HepG2 (cell line): Measurements from ENCODE around the gene SEC14L1.

Experiments
- ATF1 ChIP-seq: IDR thresholded peaks from 2 replicates; pipeline ENCODE4 v1.6.1; 2016; ENCODE audit warnings: mild to moderate bottlenecking, control low read depth
- ATF3 ChIP-seq: sonication (generic); formaldehyde crosslinking; IDR thresholded peaks from 2 replicates; pipeline ENCODE4 v1.4.0; 2020; ENCODE audit warnings: missing genetic modification reagents
- EZH2 ChIP-seq: conservative IDR thresholded peaks from 2 replicates; pipeline ENCODE4 v1.6.1; 2012; ENCODE audit warnings: mild to moderate bottlenecking, low read depth, low read length, moderate library complexity
- RAD21 ChIP-seq: fragments of 450-650 bp; formaldehyde crosslinking; IDR thresholded peaks from 2 replicates; pipeline ENCODE4 v1.5.0; 2020; ENCODE audit warnings: mild to moderate bottlenecking
- SIN3A ChIP-seq: IDR thresholded peaks from 2 replicates; pipeline ENCODE4 v1.6.1; 2011; ENCODE audit warnings: low read depth, mild to moderate bottlenecking, control low read depth, low read length, borderline replicate concordance
- ZFP37 ChIP-seq: sonication (generic); formaldehyde crosslinking; IDR thresholded peaks from 2 replicates; pipeline ENCODE4 v1.4.0; 2020; ENCODE audit warnings: missing genetic modification reagents, borderline replicate concordance
- ZKSCAN1 ChIP-seq: fragments of 150-350 bp; IDR thresholded peaks from 2 replicates; pipeline ENCODE4 v1.6.1; 2014; ENCODE audit warnings: low read length
- ZNF232 ChIP-seq: sonication (generic); formaldehyde crosslinking; IDR thresholded peaks from 2 replicates; pipeline ENCODE4 v1.4.0; 2020; ENCODE audit warnings: missing genetic modification reagents, borderline replicate concordance
- ZNF274 ChIP-seq: sonication (generic); formaldehyde crosslinking; IDR thresholded peaks from 2 replicates; pipeline ENCODE4 v1.5.1; 2020; ENCODE audit warnings: mild to moderate bottlenecking, missing genetic modification reagents
- ZNF496 ChIP-seq: sonication (generic); formaldehyde crosslinking; IDR thresholded peaks from 2 replicates; pipeline ENCODE4 v1.8.1; 2023; ENCODE audit warnings: mild to moderate bottlenecking, moderate library complexity, missing genetic modification reagents; ENCODE audit not compliant: insufficient replicate concordance
- ZZZ3 ChIP-seq: sonication (generic); formaldehyde crosslinking; IDR thresholded peaks from 2 replicates; pipeline ENCODE4 v1.4.0; 2020; ENCODE audit warnings: missing genetic modification reagents, mild to moderate bottlenecking, borderline replicate concordance

- no peak for TF ChIP-seq RAD21 (CRISPR knock-in tag)
- TF ChIP-seq ZFP37 (CRISPR knock-in tag) = no peak
- no peak for TF ChIP-seq ZKSCAN1
- TF ChIP-seq ZNF496 (CRISPR knock-in tag) = no peak
- no peak for TF ChIP-seq ZNF232 (CRISPR knock-in tag)
- no peak for TF ChIP-seq ZNF274 (CRISPR knock-in tag)
- no peak for TF ChIP-seq ZZZ3
- no peak for TF ChIP-seq ATF3 (CRISPR knock-in tag)
- TF ChIP-seq EZH2 = no peak
- TF ChIP-seq SIN3A = no peak
- no peak for TF ChIP-seq ATF1
Measured at GRCh38 chr17:77097631-77098180, 43.1 kb upstream of the SEC14L1 start.
